HG03064 (cell line): ENCODE data around the gene KAT5.
"Not testable (repeated sequence)": the region's sequence is repeated elsewhere in the genome, so short reads cannot be mapped to it uniquely, and the experiment has no call there.

ENCODE experiments used
- ATAC-seq: cut with Tn5 transposase; IDR thresholded peaks from one replicate; pipeline ENCODE4 v1.9.1; 2021; ENCODE audit warnings: low read depth; ENCODE audit not compliant: unreplicated experiment

Gene KAT5

GRCh38 chr11:65743681-65744025 is 31.6 kb downstream of the KAT5 start:
- ATAC-seq: no peak

GRCh38 chr11:65744026-65744698 is 32.1 kb downstream of the KAT5 start:
- no peak for ATAC-seq

GRCh38 chr11:65744699-65745042 is 32.6 kb downstream of the KAT5 start:
- no peak for ATAC-seq

DNA sequence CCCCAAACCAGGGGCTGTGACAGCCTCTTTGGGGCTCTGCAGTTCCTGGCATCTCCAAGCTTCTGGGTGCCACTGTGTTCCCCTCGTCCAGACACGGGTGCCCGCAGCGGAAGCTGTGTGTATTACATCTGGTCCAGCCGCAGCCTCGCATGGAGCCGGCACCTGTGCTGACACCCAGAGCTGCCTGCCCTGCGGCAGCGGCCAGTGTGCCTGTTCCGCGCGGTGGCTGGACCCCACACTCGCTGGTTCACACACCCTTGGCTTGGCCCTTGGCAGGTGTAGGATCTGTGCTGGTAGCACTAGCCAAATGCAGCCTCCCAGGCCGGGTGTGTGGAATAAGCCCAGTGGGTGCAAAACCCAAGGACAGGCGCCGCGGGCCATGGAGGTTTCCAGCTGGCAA is 33.0 kb downstream of the KAT5 start:
- ATAC-seq: no peak

- ATAC-seq: not testable (repeated sequence)
Measured at GRCh38 chr11:65762169-65762568, 50.1 kb downstream of the KAT5 start.

DNA sequence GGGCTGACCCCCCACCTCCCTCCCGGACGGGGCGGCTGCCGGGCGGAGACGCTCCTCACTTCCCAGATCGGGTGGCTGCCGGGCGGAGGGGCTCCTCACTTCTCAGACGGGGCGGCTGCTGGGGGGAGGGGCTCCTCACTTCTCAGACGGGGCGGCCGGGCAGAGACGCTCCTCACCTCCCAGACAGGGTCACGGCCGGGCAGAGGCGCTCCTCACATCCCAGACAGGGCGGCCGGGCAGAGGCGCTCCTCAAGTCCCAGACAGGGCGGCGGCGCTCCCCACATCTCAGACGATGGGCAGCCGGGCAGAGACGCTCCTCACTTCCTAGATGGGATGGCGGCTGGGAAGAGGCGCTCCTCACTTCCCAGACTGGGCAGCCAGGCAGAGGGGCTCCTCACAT is 50.8 kb downstream of the KAT5 start:
- ATAC-seq: not testable (repeated sequence)

- no peak for ATAC-seq
Measured at GRCh38 chr11:65764434-65764833, 52.4 kb downstream of the KAT5 start.

DNA sequence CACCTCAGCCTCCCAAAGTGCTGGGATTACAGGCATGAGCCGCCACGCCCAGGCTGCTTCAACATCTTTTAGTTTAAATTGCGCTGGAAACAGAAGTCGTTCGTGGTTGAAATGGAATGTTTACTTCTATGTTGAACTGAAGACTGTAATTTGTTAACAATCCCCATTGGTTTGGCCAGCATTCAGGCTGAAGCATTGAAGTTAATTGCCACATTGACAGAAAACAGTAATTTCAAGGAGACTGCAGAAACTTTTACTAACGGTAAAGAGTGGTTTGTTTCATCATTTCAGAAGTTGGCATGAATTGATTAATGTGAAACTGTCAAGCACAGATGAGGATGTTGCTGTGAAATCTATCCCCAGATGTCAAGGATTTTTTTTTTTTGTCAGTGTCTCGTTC is 54.5 kb downstream of the KAT5 start:
- ATAC-seq: no peak

DNA sequence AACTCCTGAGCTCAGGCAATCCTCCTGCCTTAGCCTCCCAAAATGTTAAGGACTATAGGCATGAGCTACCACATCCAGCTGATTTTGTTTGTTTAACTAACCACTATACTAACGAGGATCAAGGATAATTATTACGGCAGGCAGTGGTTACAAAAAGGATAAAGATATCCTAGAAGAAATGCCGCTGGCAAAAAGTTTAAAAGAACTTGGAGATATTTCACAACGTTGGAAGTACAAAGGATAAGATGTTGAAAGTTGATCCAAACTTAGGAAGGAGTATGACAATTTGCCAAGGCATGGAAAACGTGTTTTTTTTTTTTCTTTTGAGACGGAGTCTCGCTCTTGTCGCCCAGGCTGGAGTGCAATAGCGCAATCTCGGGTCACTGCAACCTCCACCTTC is 55.4 kb downstream of the KAT5 start:
- no peak for ATAC-seq

DNA sequence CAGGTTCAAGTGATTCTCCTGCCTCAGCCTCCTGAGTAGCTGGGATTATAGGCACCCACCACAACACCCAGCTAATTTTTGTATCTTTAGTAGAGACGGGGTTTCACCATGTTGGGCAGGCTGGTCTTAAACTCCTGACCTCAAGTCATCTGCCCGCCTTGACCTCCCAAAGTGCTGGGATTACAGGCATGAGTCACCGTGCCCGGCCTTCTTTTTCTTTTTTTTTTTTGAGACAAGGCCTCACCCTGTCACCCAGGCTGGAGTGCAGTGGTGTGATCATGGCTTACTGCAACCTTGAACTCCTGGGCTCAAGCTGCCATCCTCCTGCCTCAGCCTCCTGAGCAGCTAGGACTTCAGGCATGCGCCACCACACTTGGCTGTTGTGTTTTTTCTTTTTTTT is 55.8 kb downstream of the KAT5 start:
- ATAC-seq: not testable (repeated sequence)
